ENCODE data around the gene SIL1.
"Not testable (repeated sequence)": the region's sequence is repeated elsewhere in the genome, so short reads cannot be mapped to it uniquely, and the experiment has no call there.

DNA sequence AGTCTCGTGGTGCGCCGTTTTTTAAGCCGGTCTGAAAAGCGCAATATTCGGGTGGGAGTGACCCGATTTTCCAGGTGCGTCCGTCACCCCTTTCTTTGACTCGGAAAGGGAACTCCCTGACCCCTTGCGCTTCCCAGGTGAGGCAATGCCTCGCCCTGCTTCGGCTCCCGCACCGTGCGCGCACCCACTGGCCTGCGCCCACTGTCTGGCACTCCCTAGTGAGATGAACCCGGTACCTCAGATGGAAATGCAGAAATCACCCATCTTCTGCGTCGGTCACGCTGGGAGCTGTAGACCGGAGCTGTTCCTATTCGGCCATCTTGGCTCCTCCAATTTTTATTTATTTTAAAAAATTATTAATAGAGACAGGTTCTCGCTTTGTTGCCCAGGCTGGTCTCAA is 187.0 kb downstream of the SIL1 start:
- TF ChIP-seq, protein P1, sequence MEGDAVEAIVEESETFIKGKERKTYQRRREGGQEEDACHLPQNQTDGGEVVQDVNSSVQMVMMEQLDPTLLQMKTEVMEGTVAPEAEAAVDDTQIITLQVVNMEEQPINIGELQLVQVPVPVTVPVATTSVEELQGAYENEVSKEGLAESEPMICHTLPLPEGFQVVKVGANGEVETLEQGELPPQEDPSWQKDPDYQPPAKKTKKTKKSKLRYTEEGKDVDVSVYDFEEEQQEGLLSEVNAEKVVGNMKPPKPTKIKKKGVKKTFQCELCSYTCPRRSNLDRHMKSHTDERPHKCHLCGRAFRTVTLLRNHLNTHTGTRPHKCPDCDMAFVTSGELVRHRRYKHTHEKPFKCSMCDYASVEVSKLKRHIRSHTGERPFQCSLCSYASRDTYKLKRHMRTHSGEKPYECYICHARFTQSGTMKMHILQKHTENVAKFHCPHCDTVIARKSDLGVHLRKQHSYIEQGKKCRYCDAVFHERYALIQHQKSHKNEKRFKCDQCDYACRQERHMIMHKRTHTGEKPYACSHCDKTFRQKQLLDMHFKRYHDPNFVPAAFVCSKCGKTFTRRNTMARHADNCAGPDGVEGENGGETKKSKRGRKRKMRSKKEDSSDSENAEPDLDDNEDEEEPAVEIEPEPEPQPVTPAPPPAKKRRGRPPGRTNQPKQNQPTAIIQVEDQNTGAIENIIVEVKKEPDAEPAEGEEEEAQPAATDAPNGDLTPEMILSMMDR (IDR thresholded peaks at IDR 0.05) = not testable (repeated sequence)
- not testable (repeated sequence) for TF ChIP-seq ZNF423 (CRISPR knock-in tag; IDR thresholded peaks at IDR 0.05); SP1 (CRISPR knock-in tag; conservative IDR thresholded peaks at IDR 0.05); CREB1 (CRISPR knock-in tag; IDR thresholded peaks at IDR 0.05)
- TF ChIP-seq, protein P2, sequence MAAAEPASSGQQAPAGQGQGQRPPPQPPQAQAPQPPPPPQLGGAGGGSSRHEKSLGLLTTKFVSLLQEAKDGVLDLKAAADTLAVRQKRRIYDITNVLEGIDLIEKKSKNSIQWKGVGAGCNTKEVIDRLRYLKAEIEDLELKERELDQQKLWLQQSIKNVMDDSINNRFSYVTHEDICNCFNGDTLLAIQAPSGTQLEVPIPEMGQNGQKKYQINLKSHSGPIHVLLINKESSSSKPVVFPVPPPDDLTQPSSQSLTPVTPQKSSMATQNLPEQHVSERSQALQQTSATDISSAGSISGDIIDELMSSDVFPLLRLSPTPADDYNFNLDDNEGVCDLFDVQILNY (CRISPR knock-in tag; IDR thresholded peaks at IDR 0.05) = not testable (repeated sequence)
- TF ChIP-seq, protein P3, sequence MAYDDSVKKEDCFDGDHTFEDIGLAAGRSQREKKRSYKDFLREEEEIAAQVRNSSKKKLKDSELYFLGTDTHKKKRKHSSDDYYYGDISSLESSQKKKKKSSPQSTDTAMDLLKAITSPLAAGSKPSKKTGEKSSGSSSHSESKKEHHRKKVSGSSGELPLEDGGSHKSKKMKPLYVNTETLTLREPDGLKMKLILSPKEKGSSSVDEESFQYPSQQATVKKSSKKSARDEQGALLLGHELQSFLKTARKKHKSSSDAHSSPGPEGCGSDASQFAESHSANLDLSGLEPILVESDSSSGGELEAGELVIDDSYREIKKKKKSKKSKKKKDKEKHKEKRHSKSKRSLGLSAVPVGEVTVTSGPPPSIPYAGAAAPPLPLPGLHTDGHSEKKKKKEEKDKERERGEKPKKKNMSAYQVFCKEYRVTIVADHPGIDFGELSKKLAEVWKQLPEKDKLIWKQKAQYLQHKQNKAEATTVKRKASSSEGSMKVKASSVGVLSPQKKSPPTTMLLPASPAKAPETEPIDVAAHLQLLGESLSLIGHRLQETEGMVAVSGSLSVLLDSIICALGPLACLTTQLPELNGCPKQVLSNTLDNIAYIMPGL (CRISPR knock-in tag; IDR thresholded peaks at IDR 0.05) = not testable (repeated sequence)
- TF ChIP-seq, protein P4, sequence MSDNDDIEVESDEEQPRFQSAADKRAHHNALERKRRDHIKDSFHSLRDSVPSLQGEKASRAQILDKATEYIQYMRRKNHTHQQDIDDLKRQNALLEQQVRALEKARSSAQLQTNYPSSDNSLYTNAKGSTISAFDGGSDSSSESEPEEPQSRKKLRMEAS (CRISPR knock-in tag; IDR thresholded peaks at IDR 0.05) = not testable (repeated sequence)

Measured in WTC11 (cell line).